Muscle layer of colon (tissue), 2 donors: Measurements from ENCODE around the gene CTU2.

Source experiments
- H3K27ac ChIP-seq: one replicate; pipeline ENCODE4 v1.7.0; 2013; ENCODE audit warnings: low read depth, mild to moderate bottlenecking, low read length, moderate library complexity
- H3K27me3 ChIP-seq, 2 donors: one replicate each; pipeline ENCODE4 v1.7.0; 2013; ENCODE audit warnings: low read length in 2 of 2, mild to moderate bottlenecking in 2 of 2; ENCODE audit not compliant: insufficient read depth in 2 of 2, control insufficient read depth in 1 of 2
- H3K36me3 ChIP-seq: one replicate; pipeline ENCODE4 v1.7.0; 2013; ENCODE audit warnings: mild to moderate bottlenecking, low read length; ENCODE audit not compliant: insufficient read depth
- H3K4me1 ChIP-seq: one replicate; pipeline ENCODE4 v1.7.0; 2013; ENCODE audit warnings: mild to moderate bottlenecking, low read length; ENCODE audit not compliant: insufficient read depth
- H3K4me3 ChIP-seq, 2 donors: one replicate each; pipeline ENCODE4 v1.7.0; 2013; ENCODE audit warnings: low read length in 2 of 2, low read depth in 1 of 2, mild to moderate bottlenecking in 1 of 2, moderate library complexity in 1 of 2
- H3K9ac ChIP-seq: one replicate; pipeline ENCODE4 v1.7.0; 2013; ENCODE audit warnings: low read length
- H3K9me3 ChIP-seq: one replicate; pipeline ENCODE4 v1.7.0; 2013; ENCODE audit warnings: mild to moderate bottlenecking, low read length
- donor health status: abdominal sarcoma.
- donor health status: Adenocarcinoma of cecum.

Gene CTU2

DNA sequence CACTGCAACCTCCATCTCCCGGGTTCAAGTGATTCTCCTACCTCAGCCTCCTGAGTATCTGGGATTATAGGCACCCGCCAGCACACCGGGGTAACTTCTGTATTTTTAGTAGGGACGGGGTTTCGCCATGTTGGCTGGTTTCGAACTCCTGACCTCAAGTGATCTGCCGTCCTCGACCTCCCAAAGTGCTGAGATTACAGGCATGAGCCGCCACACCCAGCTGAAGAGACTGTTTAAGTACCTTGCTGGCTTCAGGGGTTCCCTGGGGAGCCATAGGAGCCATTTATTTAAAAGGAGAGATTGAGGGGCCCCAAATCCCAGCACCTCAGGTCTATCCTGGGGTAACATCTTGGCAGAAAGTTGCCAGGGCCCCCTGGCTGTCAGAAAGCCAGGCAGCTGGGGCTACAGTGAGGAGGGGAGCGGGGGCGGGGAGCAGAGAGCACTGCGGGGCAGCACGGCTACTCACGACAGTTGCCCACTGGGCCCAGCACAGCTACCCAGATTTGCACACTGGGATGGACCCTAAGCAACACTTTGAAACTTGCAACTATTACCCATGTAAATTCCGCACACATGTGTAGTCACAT, 21.6 kb upstream of the CTU2 start:
- no peak overlapping the region for H3K9ac ChIP-seq
- H3K27ac ChIP-seq = no peak overlapping the region
- no peaks in the 10 kb centered on the region for H3K9me3 ChIP-seq
- no peak overlapping the region for H3K4me3 ChIP-seq
- peaks cover 30 to 66% of the 10 kb centered on the region in 2 donors for H3K27me3 ChIP-seq
- peaks cover 4% of the 10 kb centered on the region for H3K4me1 ChIP-seq
- no peaks in the 10 kb centered on the region for H3K36me3 ChIP-seq

DNA sequence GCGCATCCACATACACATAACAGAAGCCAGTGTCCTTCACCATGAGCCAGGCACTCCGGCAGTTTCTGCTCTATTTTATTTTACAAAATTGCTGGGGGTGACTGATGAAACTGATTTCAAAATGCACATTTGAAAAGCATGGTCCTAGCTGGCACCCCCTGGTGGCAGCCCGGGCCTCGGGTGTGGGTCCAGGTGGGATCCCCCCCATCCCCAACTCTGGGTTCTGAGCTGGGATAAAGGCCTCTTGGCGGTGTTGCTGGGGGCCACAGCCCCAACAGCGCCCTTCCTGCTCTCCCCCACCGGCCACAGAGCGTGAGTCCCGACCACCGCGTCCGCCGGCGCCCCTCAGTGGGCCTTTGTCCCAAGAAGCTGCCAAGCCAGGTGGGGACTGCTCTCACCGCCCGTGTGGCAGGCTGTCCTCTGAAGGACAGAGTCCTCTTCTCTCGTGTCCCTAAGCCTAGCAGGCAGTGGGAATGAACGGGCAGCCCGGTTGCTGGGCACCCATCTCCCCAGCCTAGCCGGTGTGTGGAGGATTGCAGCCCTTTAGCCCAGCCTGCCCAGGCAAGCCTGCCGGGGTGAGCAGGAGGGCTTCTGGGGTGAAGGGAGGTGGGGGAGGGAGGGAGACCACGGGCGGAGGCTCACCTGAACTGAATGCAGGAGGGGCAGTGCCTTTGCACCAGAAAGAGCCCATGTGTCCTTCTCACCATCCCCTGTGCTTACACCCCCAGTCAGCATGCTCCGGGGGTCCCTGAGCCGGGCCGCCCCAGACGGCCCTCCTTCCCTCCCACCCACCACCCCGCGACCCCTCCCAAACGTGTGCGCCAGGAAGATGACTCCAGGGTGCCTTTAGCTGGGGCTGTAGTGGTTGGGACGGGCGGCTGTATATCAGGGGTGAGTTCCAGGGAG, 20.9 kb upstream of the CTU2 start:
- Histone ChIP-seq H3K27me3 (peaks cover 32 to 69% of the 10 kb centered on the region in 2 donors), H3K27ac (peak overlapping the region; percentile 34), H3K4me3 (peak overlapping the region; percentile 20 to 23), H3K4me1 (peaks cover 4% of the 10 kb centered on the region), H3K9me3 (no peaks in the 10 kb centered on the region), H3K36me3 (no peaks in the 10 kb centered on the region), H3K9ac (no peak overlapping the region)

DNA sequence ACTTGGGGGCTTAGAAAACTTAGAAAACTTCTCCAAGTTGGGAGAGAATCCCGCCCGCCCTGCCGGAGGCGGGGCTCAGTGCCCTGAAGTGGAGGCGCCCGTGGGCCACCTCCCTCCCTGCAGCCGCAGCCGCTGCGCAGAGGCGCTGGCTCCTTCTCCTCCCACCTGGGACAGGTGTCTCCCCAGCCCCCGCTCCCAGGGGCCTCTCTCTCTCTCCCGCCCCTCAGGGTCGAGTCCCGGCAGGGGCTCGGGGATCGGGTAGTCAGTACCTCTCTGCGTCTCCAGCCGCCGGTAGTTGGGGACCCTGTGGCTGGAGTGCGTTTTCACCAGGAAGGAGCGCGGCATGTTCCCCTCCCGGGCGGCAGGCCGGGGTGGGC, 20.3 kb upstream of the CTU2 start:
- Histone ChIP-seq H3K27me3 (peaks cover 33 to 73% of the 10 kb centered on the region in 2 donors), H3K9ac (no peak overlapping the region), H3K36me3 (no peaks in the 10 kb centered on the region), H3K9me3 (no peaks in the 10 kb centered on the region), H3K4me3 (peak overlapping the region; percentile 20 to 23), H3K4me1 (peaks cover 4% of the 10 kb centered on the region), H3K27ac (peak overlapping the region; percentile 34)

DNA sequence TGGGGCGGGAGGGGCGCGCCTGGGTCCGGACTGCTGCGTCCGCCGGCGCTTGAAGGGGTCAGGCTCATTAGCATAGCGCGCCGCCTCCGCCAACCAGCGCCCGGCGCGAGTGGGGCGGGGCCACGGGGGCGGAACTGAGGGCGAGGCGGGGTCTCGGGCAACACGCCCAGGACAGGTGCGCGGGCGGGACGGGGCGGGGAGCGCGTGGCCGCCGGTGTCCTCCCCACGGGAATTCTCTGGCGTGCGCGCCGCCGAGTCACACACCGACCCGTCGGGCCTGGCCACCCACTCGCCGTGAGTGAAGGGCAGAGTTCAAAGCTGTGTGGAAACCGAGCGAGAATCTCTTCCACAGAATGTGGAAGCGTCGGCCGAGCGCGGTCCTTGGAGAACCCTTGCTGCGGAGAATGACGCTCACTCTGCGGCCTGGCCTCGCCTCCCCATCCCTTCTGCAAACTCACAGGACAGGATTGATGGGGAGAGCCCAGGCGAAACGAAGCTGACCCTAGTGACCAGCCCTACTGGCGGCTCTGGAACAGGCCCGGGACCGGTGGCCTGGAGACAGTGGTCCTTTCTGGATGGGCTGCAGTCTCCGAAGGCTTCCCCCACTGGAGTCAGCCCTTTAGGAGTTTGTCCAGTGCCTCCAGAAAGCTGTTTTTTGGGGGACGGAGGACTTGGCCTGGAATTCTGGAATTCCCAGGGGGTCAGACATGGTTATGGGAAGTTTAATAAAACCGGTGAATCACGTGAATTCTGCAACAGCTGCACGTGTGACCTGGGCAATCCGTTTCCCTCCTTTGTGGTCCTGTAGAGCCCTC, 19.7 kb upstream of the CTU2 start, which contains the start of gene SNAI3:
SNAI3 (minus strand) TSS at position 69 of the 815 bp plus-strand sequence. CDS start 101 bp downstream, outside the sequence.
- no peak within 1 kb of the TSS for H3K9ac ChIP-seq

DNA sequence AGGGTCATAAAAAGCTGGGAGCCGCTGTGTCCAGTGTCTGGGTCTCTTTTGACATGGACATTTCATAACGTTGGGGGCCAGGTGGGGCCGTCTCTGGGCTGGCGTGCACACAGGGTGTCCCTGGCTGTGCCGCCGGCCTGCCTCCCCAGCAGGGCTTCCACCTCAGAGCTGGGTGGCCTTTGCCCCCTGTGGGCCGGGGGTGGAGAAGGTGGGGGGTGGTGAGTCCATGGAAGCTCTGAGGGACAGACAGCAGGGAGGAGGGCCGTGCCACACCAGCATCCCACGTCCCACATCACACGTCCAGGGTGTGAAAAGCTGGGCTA, 19.1 kb upstream of the CTU2 start:
- no peak overlapping the region for H3K27ac ChIP-seq
- peaks cover 33 to 71% of the 10 kb centered on the region in 2 donors for H3K27me3 ChIP-seq
- no peak overlapping the region for H3K4me3 ChIP-seq
- H3K9ac ChIP-seq = no peak overlapping the region
- H3K4me1 ChIP-seq = peaks cover 4% of the 10 kb centered on the region
- no peaks in the 10 kb centered on the region for H3K36me3 ChIP-seq
- H3K9me3 ChIP-seq = no peaks in the 10 kb centered on the region

More for the DNA sequence above, 19.7 kb upstream of the CTU2 start, which contains the start of gene SNAI3:
- Histone ChIP-seq H3K4me1 (peaks cover 4% of the 10 kb centered on the region), H3K4me3 (peak within 1 kb of the TSS; percentile 20 to 23), H3K27me3 (peaks cover 33 to 73% of the 10 kb centered on the region in 2 donors), H3K9me3 (no peaks in the 10 kb centered on the region), H3K27ac (peak within 1 kb of the TSS; percentile 34), H3K36me3 (no peaks in the 10 kb centered on the region)

DNA sequence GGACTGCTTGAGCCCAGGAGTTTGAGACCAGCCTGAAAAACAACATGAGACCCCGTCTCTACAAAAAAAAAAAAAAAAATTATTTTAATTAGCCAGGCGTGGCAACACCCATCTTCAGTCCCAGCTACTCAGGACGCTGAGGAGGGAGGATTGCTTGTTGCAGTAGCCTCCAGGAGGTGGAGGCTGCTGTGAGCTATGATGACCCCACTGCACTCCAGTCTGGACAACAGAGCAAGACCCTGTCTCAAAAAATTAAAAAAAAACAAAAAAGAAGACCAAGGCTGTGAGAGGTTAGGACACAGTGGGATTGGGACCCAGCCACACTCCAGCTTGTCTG, 18.7 kb upstream of the CTU2 start:
- no peaks in the 10 kb centered on the region for H3K36me3 ChIP-seq
- H3K9me3 ChIP-seq = no peaks in the 10 kb centered on the region
- no peak overlapping the region for H3K9ac ChIP-seq
- no peak overlapping the region for H3K4me3 ChIP-seq
- peaks cover 33 to 71% of the 10 kb centered on the region in 2 donors for H3K27me3 ChIP-seq
- peaks cover 4% of the 10 kb centered on the region for H3K4me1 ChIP-seq
- no peak overlapping the region for H3K27ac ChIP-seq

DNA sequence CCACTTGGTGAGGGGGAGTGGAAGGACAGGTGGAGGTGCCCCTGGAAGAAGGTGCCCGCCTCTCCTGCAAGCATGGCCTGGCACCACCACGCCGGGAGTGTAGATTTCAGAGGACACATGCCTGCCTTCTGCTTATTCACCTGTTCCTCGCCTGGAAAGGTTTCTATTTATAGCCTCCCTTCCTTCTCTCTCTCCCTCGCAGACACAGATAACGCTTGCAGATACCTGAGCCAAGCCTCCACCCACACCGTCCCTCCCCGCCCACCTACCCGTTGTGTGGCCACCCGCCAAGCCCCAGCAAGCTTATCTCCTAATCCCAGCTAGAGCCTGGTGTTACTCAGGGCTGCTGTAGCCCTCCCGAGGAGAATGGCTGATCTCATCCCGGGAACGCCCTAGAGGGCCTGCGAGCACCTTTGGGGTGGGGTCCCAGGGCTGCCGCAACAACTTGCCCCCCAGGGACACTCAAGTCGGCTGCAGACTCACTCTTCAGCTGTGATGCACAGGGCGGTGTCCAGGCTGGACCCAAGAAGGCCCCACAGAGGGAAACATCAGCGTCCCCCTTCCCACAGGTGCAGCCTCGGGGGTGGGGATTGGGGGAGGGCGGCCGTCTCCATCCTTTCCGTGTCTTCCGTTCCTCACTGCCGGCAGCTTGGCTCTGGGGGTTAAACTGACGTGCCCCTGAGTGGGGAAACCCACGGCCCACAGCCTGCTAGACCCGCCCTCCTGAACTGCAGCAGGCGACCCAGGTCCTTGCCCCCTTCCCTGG, 18.1 kb upstream of the CTU2 start:
- peaks cover 4% of the 10 kb centered on the region for H3K4me1 ChIP-seq
- H3K9ac ChIP-seq = no peak overlapping the region

DNA sequence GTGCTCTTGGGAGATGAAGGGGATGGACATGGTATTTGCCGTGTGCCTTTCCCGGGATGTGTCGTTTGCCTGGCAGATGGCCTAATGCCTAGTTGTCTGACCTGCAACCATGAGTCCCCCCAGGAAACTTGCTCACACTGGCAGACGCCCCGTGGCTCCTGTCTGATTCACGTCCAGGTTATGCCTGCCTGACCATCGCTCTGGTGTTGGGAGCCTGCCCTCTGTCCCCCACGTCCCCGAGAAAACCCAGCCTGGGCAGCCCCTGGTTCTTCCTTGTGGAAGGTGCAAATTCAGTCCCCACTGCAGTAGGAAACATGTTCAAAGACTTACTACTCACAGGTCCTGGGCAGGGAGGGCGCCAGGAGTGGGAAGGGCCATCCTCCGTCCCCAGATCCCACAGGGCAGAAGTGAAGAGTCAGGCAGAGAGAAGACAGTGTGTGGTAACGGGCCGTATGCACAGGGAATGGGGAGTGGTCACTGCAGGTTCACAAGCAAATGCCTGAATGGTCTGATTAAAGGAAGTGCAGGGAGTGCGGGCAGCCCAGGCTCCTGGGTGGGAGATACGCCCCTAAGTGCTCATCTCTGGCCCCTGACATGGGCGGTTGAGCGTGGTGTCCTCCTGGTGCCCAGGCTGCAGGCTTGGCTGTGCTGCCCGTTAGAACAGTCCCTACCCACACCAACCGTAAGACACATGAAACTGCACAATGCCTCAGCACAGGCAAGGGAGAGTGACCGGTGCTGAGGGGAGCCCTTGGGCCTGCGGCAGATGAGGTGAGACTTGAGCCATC, 15.8 kb upstream of the CTU2 start:
- Histone ChIP-seq H3K36me3 (no peaks in the 10 kb centered on the region), H3K9me3 (no peaks in the 10 kb centered on the region), H3K27me3 (peaks cover 17 to 53% of the 10 kb centered on the region in 2 donors), H3K27ac (no peak overlapping the region), H3K4me3 (no peak overlapping the region), H3K4me1 (peaks cover 4% of the 10 kb centered on the region), H3K9ac (no peak overlapping the region)

More for the DNA sequence above, 18.1 kb upstream of the CTU2 start:
- Histone ChIP-seq H3K27me3 (peaks cover 33 to 71% of the 10 kb centered on the region in 2 donors), H3K4me3 (no peak overlapping the region), H3K27ac (no peak overlapping the region), H3K36me3 (no peaks in the 10 kb centered on the region), H3K9me3 (no peaks in the 10 kb centered on the region)

DNA sequence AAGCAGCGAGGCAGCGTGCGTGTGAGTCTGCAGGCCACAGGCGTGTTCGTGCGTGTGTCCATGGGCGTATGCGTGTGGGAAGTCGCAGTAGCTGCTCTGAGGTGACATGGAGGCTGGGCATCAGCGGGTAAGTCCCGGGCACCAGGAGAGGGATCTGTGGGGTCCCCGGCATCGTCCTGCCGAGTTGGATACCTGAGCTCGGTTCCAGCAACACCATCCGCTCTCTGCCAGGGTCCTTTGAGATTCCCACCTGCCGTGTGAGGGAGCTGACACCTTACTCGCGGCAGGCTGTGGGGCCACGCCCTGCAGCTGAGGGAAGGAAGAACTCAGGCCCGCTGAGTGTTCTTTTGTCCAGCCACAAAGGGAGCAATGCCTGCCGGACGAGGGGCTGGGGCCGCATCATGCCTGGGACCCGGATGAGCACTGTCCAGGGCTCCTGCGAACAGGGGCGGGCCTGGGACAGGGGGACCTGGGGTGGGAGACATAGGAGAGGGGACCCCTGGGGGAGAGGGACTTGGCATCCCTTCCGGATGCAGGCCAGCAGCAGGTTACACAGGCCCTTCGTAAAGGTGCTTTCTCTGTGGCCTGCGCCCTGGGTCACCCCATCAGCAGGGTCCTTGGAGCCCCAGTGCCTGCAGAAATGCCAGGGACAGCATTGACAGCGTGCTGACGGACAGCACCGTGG, 15.0 kb upstream of the CTU2 start:
- Histone ChIP-seq H3K4me3 (no peak overlapping the region), H3K27ac (no peak overlapping the region), H3K9ac (no peak overlapping the region), H3K36me3 (no peaks in the 10 kb centered on the region), H3K27me3 (peaks cover 11 to 46% of the 10 kb centered on the region in 2 donors), H3K4me1 (peaks cover 4% of the 10 kb centered on the region), H3K9me3 (no peaks in the 10 kb centered on the region)
